Stimulated activated effector memory CD8-positive, alpha-beta T cell treated with anti-CD3 and anti-CD28 coated beads, Interleukin-12 subunit alpha, Interleukin-12 subunit beta, amount 100 ng/mL, for 72 hours (primary cell): ENCODE results near the gene VPS13C.

Experiments
- ATAC-seq: fragments of 150-1000 bp; cut with Tn5 transposase; 2 replicates; pipeline ENCODE4 v1.10.0; 2021
- DNase-seq, 2 donors: peaks; one replicate each; pipeline ENCODE4 v3.0.0; 2021 to 2022; ENCODE audit warnings: low spot score in 2 of 2
- H3K27ac Mint-ChIP-seq: one replicate; pipeline ENCODE4 v1.8.0; 2022; ENCODE audit warnings: mild to moderate bottlenecking, mixed read lengths
- H3K36me3 Mint-ChIP-seq: one replicate; pipeline ENCODE4 v1.8.0; 2022; ENCODE audit warnings: mild to moderate bottlenecking, mixed read lengths
- H3K4me1 Mint-ChIP-seq: one replicate; pipeline ENCODE4 v1.8.0; 2022; ENCODE audit warnings: mixed read lengths
- H3K4me3 Mint-ChIP-seq: one replicate; pipeline ENCODE4 v1.8.0; 2022; ENCODE audit warnings: mild to moderate bottlenecking, mixed read lengths
- H3K9me3 Mint-ChIP-seq: one replicate; pipeline ENCODE4 v1.8.0; 2022; ENCODE audit warnings: mixed read lengths

VPS13C gene

DNA sequence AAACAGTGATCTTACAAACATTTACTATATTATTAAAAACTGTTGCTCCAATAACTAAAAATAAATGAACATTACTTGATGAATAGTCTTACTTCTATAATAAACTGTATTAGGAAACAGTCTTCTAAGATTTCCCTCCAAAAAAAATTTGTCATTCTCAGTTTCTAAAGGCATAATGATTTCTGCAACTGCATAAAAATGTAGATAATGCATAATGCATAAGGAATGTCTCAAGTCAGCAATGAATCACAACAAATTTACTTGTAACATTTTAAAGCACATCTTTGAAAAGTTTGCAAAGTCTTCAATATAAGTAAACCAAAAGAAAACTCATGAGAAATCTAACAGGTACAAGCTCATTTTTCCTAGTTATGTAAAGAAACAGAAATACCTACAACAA, 113.5 kb downstream of the VPS13C start:
- Mint-ChIP-seq H3K4me3 (no peak overlapping the region), H3K27ac (no peak overlapping the region), H3K9me3 (no peaks in the 10 kb centered on the region), H3K36me3 (peaks cover 99% of the 10 kb centered on the region), H3K4me1 (no peaks in the 10 kb centered on the region)
- ATAC-seq: no peak
- no peak for DNase-seq

DNA sequence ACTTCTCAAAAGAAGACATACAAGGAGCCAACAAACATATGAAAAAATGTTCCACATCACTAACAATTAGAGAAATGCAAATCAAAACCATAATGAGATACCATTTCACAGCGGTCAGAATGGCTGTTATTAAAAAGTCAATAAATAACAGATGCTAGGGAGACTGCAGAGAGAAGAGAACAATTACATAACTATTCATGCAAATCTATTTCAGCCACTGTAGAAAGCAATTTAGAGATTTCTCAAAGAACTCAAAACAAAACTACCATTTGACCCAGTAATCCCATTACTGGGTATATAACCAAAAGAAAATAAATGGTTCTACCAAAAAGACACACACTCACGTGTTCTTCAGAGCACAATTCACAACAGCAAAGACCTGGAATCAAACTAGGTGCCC, 116.3 kb downstream of the VPS13C start:
- no peak overlapping the region for H3K4me3 Mint-ChIP-seq
- H3K4me1 Mint-ChIP-seq: no peaks in the 10 kb centered on the region
- peaks cover 98% of the 10 kb centered on the region for H3K36me3 Mint-ChIP-seq
- H3K27ac Mint-ChIP-seq: no peak overlapping the region
- DNase-seq: no peak
- no peak for ATAC-seq
- H3K9me3 Mint-ChIP-seq: no peaks in the 10 kb centered on the region

DNA sequence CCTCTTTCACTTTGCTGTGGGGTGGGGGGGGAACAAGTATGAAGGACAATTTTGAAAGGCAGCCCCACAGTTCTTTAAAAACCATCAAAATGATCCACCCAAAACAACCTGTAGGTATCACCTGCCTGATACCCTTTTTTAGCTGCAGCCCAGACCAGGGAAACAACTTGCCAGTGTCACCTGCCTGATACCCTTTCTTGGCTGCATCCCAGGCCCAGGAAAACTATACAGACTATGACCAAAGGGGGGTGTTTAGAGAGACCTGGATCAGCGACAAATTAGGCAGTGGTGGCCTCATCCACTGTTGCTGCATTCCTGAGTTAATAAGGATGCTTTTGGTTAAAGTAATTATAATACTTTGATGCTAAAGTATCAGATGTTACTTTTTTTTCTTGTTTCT, 122.0 kb downstream of the VPS13C start:
- ATAC-seq (no peak), DNase-seq (no peak)
- Mint-ChIP-seq H3K4me3 (no peak overlapping the region), H3K9me3 (no peaks in the 10 kb centered on the region), H3K4me1 (peaks cover 5% of the 10 kb centered on the region), H3K36me3 (peaks cover 80% of the 10 kb centered on the region), H3K27ac (no peak overlapping the region)

DNA sequence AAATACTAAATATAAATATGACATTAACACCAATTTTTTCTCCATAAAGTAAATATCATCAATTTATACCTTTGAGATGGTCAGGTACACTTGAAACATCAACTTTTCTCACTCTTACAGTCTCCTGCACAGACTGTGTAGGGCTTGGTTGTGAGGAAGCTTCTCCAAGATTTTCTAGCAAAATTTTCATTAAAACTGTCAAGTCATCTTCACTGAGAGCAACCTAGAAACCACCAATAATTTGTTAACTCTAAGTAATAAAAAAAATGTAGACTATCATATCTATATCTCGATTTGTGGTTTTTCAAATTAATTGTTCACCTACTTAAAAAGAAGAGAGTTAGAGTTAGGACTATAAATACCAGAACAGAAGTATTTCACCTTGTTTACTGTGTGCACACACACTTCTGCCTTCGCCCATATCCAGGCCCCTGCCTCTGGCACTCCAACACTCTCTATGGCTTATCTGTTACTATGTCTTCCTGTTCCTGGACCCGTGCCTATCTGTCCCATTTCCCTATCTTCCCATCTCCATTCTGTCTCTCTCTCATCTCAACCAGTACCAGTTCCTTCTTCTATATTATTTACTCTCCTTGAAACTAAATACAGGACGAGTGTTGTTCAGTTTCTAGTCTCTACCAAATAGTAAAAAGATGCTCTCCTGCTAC, 123.6 kb downstream of the VPS13C start:
- peaks cover 75% of the 10 kb centered on the region for H3K36me3 Mint-ChIP-seq
- peaks cover 5% of the 10 kb centered on the region for H3K4me1 Mint-ChIP-seq
- ATAC-seq (no peak), DNase-seq (no peak)
- H3K9me3 Mint-ChIP-seq: no peaks in the 10 kb centered on the region
- no peak overlapping the region for H3K4me3 Mint-ChIP-seq
- no peak overlapping the region for H3K27ac Mint-ChIP-seq

DNA sequence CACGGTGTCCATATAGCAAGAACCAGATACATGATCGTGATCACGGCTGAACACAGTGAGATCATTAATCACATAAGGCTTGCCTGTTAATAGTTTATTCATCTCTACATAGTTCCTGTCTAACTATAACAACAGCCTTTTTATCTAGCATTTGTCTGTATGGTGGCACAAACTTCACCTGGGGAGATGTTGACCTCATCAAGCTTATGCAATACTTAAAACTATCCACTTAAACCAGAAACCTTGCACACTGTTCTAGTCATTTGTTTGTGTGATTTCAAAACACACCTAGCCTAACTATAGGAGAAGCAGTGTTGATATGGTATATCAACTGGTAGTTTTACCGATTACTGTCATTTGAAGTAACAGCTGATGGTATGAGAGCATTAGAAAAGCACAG, 124.8 kb downstream of the VPS13C start:
- H3K9me3 Mint-ChIP-seq: no peaks in the 10 kb centered on the region
- peaks cover 5% of the 10 kb centered on the region for H3K4me1 Mint-ChIP-seq
- ATAC-seq (no peak), DNase-seq (no peak)
- peaks cover 75% of the 10 kb centered on the region for H3K36me3 Mint-ChIP-seq
- no peak overlapping the region for H3K27ac Mint-ChIP-seq
- H3K4me3 Mint-ChIP-seq: no peak overlapping the region

DNA sequence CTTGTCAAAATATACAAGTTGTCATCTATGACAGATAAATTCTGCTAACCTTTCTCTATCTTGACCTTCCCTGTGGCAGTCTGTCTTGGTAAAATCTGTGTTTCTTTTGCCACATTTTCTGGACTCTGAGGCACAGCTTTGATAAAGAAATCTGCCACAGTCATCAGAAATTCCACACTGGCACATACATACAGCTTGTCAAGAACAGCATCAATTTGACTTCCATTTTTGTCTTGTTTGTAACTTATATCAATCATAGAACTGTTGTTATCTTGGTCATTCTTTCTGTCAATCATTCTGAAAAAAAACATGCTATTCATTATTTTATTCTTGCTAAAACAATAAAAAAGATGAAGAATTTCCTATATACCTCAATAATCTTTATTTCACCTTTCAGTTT, 130.8 kb downstream of the VPS13C start:
- H3K27ac Mint-ChIP-seq: no peak overlapping the region
- peaks cover 79% of the 10 kb centered on the region for H3K36me3 Mint-ChIP-seq
- no peak overlapping the region for H3K4me3 Mint-ChIP-seq
- DNase-seq (no peak), ATAC-seq (no peak)
- no peaks in the 10 kb centered on the region for H3K9me3 Mint-ChIP-seq
- H3K4me1 Mint-ChIP-seq: no peaks in the 10 kb centered on the region

DNA sequence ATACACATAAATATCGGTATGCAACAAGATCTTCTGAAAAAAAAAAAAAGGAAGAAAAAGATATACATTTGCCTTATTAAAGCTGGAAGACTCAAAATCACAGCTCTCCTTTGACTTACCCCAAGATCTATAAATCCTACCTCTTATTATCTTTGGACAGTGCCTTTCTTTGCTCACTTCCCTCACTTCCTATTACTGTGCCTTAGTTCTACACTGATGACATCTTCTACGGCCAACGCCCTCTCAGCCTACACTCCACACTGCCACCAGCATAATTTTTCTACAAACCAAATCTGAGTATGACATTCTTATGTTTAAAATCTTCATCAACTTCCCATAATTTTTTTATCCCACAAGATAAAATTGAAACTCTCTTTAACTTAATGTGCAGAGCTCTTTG, 137.1 kb downstream of the VPS13C start:
- Mint-ChIP-seq H3K36me3 (peaks cover 97% of the 10 kb centered on the region), H3K9me3 (no peaks in the 10 kb centered on the region), H3K4me3 (no peak overlapping the region), H3K27ac (no peak overlapping the region), H3K4me1 (no peaks in the 10 kb centered on the region)
- no peak for DNase-seq
- ATAC-seq: no peak

DNA sequence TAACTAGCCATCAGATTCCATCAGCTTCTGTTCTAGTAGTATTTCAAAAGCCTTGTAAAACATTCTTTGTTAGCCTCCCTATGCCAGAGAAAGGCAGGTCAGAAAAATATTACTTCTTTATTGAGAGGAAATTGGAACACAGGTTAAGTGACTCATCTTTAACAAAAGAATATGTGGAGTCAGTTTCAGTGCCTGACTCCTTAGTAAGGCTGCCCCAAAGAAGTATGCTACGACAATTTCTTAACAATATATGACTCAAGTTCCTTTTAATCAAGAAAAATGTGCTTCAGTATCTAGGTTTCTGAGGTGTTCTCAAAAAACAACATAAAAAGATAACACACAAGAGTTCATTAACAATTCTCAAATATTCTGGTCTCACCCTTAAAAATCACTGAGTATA, 139.2 kb downstream of the VPS13C start:
- ATAC-seq (no peak), DNase-seq (no peak)
- no peak overlapping the region for H3K27ac Mint-ChIP-seq
- no peak overlapping the region for H3K4me3 Mint-ChIP-seq
- peaks cover 100% of the 10 kb centered on the region for H3K36me3 Mint-ChIP-seq
- no peaks in the 10 kb centered on the region for H3K9me3 Mint-ChIP-seq
- no peaks in the 10 kb centered on the region for H3K4me1 Mint-ChIP-seq

DNA sequence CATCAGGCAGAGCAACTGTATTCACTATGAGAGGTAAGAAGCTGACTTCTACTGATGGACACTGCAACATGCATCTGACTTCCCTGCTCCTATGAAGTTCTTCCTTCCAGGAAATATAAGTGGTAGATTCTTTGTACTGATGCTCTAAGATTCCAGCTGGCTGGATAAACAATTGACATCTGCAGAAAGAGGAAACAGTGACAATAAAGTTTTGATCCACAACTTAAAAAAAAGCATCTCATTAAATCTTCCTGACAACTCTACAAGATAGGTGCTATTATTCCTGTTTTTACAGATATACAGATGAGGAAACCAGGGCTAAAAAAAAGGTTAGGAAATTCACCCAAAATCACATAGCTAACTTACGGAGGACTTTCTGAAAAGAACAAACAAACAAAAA, 142.8 kb downstream of the VPS13C start:
- H3K4me1 Mint-ChIP-seq: no peaks in the 10 kb centered on the region
- H3K4me3 Mint-ChIP-seq: no peak overlapping the region
- no peak overlapping the region for H3K27ac Mint-ChIP-seq
- H3K9me3 Mint-ChIP-seq: no peaks in the 10 kb centered on the region
- no peak for DNase-seq
- H3K36me3 Mint-ChIP-seq: peaks cover 99% of the 10 kb centered on the region
- ATAC-seq: no peak

DNA sequence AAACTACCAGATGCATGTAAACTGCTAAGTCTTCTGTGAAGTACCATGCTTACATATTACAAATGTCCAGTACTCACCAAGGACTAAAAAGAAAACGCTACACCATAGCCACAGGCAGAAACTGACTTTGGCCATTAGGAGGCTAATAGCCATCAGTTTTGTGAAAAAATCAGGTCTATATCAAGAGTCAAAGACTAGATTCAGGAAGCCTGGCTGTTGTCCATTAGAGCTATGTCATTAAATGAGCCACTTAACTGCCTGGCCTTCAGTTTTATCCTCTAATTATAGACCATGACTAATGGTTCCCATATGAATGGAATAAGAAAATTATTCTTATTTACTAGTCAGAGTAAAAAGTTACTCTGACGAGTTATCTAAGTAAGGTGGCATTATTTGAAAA, 144.1 kb downstream of the VPS13C start:
- H3K36me3 Mint-ChIP-seq: peaks cover 99% of the 10 kb centered on the region

DNA sequence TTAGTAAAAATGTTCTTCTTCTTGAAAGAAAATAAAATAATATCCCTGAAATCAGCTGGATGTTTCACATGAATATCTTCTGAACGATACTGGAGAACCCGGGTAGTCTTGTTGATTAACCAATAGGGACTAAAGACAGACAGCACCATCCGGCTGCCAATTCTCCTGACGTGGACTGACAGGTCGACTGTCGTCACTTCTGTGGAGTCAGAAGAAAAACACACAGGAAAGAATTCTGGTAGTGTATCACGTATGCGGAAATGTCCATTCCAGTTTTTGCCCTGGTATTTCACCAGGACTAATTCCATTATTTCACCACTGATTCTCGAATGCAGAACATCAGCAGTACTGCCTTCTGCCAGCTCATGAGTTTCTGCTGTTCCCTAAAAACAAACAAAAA, 144.6 kb downstream of the VPS13C start:
- no peak for DNase-seq
- Mint-ChIP-seq H3K9me3 (no peaks in the 10 kb centered on the region), H3K36me3 (peaks cover 99% of the 10 kb centered on the region), H3K4me3 (no peak overlapping the region), H3K27ac (no peak overlapping the region), H3K4me1 (no peaks in the 10 kb centered on the region)
- no peak for ATAC-seq

More for the DNA sequence above, 144.1 kb downstream of the VPS13C start:
- Mint-ChIP-seq H3K4me1 (no peaks in the 10 kb centered on the region), H3K9me3 (no peaks in the 10 kb centered on the region), H3K4me3 (no peak overlapping the region), H3K27ac (no peak overlapping the region)
- ATAC-seq (no peak), DNase-seq (no peak)

DNA sequence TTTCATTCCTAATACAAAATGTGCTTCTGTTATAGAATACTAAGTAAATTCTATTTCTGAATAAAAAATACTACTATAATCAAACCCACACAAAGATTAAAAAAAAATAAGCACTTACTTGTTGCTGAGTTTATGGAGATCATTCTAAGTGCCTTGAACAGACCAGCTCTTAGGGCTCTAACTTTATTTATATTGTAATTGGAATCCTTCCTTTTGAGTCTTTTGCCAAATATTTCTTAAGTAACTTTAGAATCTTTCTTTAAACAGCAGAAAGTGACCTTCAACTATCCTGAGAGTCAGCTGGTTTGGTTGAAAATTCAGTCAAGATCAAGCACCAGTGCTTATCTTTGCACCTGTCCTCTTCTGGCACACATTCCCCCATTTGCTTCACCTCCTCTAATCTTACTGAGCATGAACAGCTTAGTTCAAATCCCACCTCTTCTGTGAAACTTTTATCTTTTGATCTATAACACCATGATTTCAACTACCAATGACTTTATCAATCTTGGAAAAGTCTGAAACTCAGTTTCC, 149.3 kb downstream of the VPS13C start:
- H3K4me1 Mint-ChIP-seq: no peaks in the 10 kb centered on the region
- peak overlapping the region; percentile 74 for H3K27ac Mint-ChIP-seq
- H3K9me3 Mint-ChIP-seq: no peaks in the 10 kb centered on the region
- peaks cover 96% of the 10 kb centered on the region for H3K36me3 Mint-ChIP-seq
- H3K4me3 Mint-ChIP-seq: no peak overlapping the region
- no peak for ATAC-seq
- DNase-seq: no peak

DNA sequence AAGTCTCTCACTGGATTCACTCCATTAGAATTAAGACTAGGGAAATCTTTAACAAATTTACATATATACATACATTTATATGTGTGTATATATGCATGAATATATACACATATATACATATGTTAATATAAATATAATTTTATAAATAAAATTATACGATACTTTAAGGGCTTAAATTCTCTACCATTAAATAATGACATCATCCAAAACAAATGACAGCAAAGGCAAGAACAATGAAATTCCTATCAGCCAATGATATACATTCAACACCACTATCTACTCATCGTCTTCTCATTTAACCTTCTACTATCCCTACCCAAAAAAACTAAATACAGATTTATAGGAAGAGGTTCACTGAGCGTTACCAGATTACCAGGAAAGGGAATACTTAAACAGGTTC, 152.0 kb downstream of the VPS13C start:
- Mint-ChIP-seq H3K9me3 (no peaks in the 10 kb centered on the region), H3K4me3 (no peak overlapping the region), H3K4me1 (no peaks in the 10 kb centered on the region), H3K27ac (no peak overlapping the region), H3K36me3 (peaks cover 96% of the 10 kb centered on the region)
- ATAC-seq (no peak), DNase-seq (no peak)

DNA sequence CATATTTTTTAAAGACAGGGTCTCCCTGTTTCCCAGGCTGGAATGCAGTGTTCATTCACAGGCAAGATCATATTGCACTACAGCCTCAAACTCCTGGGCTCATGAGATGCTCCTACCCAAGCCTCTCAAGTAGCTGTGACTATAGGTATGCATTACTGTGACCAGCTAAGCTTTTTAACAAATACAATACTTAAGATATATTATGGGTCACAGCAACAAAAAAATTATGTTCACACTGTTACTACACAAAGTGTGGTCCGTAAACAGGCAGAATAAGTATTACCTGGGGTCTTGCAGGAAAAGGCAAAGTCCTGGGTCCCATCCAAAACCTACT, 152.5 kb downstream of the VPS13C start:
- ATAC-seq (no peak), DNase-seq (no peak)
- no peak overlapping the region for H3K27ac Mint-ChIP-seq
- H3K9me3 Mint-ChIP-seq: no peaks in the 10 kb centered on the region
- H3K4me1 Mint-ChIP-seq: no peaks in the 10 kb centered on the region
- no peak overlapping the region for H3K4me3 Mint-ChIP-seq
- peaks cover 96% of the 10 kb centered on the region for H3K36me3 Mint-ChIP-seq

DNA sequence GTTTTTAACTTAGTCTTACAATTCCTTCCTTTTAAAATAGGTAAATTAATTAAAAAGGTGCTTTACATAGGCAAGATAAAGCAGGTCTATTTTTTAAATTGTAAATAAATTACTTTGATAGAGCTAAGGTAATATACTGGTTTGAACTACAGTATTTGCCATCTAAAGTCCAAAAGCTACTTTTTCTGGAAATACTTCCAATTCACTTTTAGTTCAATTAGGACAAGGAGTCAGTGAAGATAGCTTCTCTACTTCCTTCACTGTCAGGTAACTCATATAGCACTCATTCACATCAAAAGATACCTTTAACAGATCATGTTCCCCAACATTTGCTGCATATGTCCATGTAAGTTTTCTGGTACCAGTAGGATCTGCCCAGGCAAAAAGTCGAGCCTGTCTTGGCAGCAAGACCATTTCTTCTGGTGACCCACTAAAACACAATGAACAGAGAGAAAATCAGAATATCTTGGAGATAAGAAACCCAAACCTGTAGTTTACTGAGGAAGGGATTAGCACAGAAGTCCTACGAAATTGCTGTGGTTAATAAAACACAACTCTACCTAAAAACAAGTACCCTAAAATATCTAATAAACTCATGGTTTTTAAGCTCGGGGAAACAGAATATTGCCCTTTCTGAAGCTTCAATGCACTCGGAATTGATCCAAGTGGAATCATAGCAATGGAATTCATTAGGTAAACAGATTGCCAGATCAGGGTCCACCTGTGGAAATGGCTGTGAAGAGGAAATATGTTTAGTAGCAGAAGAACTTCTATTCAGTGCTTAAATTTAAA, 153.1 kb downstream of the VPS13C start:
- peaks cover 97% of the 10 kb centered on the region for H3K36me3 Mint-ChIP-seq
- no peak overlapping the region for H3K27ac Mint-ChIP-seq
- no peaks in the 10 kb centered on the region for H3K9me3 Mint-ChIP-seq
- DNase-seq: no peak
- no peak overlapping the region for H3K4me3 Mint-ChIP-seq
- no peak for ATAC-seq
- H3K4me1 Mint-ChIP-seq: no peaks in the 10 kb centered on the region

DNA sequence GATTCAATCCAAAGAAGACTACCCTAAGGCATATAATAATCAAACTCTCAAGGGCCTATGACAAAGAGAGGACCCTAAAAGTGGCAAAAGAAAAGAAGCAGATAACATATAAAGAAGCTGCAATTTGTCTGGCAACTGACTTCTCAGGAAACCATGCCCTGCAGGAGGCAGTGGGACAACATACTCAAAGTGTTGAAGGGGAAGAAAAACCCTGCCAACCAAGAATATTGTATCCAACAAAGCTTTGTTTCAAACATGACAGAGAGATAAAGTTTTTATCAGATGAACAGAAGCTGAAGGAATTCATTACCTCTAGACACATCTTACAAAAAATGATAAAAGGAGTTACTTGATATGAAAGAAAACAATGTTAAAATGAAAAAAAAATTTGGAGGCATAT, 167.1 kb downstream of the VPS13C start:
- peaks cover 8% of the 10 kb centered on the region for H3K4me1 Mint-ChIP-seq
- peaks cover 18% of the 10 kb centered on the region for H3K9me3 Mint-ChIP-seq
- DNase-seq: no peak
- no peak overlapping the region for H3K27ac Mint-ChIP-seq
- no peak overlapping the region for H3K4me3 Mint-ChIP-seq
- no peak for ATAC-seq
- peaks cover 91% of the 10 kb centered on the region for H3K36me3 Mint-ChIP-seq
